Inflammatory macrophage treated with lipopolysaccharide for 1 hour (primary cell): ENCODE results near the gene TPR.

ENCODE experiments used
- DNase-seq, 2 donors: peaks; one replicate each; pipeline ENCODE4 v3.0.0-alpha.2; 2020 to 2022

The TPR gene

DNA sequence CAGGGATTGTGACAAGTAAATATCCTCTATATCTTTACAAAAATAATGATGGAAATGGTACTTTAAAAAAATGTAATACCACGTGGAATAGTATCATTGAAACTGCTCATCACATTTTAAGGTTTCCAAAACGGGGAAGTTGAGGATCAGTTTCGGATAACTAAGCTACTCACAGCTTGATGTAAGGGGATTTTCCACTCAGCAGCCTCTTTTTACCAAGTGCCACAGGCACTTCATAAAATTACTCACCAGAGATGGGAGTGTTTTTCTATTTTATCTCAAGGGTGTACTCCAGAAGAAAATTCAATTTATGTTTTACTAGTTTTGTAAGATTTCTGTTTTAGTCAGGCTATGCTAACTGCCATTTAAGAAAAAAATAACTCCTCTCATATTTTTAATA, 91.7 kb downstream of the TPR start:
- no peak for DNase-seq

DNA sequence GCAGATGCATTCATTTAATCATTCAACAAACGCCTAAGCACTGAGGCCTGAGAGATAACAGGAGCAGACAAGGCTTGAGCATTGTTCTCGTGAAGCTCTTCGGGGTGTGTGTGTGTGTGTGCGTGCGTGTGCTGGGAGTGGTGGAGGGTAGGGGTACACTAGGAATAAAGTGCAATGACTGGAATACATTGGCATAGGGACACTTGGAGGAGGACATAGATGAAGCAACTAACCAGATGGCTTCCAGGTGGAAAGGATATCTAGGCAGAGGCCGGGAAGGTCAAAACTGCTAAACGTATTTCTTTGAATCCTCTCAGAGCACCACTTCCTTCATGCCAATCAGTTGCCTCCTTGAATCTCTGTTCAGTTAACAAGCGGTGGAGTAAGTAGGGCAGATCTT, 92.6 kb downstream of the TPR start:
- no peak for DNase-seq

DNA sequence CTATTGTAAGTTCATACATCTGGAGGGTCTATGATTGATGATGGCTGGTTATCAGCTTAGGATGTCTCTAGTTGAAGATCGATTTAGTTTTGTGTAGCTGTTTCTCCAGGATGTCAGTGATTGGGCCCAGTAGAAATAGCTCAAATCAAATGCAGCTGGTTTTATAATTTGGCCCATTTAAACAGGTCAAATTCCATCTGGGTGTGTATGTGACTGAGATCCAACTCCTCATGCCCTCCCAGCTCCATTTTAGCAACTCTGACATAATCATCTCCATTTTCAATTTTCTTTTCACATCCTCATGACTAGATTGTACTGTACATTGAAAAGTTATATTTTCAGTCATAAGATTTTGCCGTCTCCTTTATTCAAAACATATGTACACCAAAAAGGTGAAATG, 99.2 kb downstream of the TPR start:
- no peak for DNase-seq

DNA sequence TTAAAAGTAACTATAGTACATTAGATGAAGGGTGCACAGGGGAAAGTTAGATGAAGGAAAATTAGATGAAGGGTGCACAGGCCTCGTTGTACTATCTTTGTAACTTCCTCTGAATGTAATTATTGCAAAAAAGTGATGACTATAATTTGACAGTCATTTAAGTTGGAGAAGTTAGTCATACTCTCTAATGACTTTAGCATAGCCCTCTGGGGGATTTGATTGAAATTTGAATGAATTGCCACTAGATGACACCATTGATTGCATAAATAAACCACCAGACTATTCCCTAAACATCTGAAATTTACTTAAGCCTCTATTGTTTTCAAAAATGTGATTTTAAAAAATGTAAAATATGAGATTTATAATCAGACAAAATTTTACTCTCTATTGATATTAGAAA, 102.6 kb downstream of the TPR start:
- DNase-seq, result peak in 1 of 2 donors; percentile 10

DNA sequence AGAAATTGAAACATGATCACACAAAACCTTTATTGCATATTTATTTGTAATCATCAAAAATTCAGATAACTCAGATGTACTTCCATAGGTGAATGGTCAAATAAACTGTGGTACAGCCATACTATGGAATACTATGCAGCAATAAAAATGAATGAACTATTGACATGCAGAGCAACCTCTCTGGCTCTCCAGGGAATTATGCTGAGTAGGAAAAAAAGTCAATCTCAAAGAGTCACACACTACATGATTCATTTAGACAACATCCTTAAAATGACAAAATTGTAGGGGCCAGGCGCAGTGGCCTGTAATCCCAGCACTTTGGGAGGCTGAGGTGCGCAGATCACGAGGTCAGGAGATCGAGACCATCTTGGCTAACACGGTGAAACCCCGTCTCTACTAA, 104.0 kb downstream of the TPR start:
- DNase-seq, result no peak
